A549 (cell line): ENCODE data around the gene RARA.

Experiments
- ESRRA ChIP-seq: fragments of 150-350 bp; IDR thresholded peaks from 2 replicates; pipeline ENCODE4 v1.6.1; 2014; ENCODE audit warnings: mild to moderate bottlenecking, low read length, borderline replicate concordance
- TF ChIP-seq, protein P1 (sequence below): fragments of >200 bp; sonication (Bioruptor Twin); formaldehyde crosslinking; IDR thresholded peaks from 3 replicates; pipeline ENCODE4 v1.5.1; 2016
- TF ChIP-seq, protein P2 (sequence below): IDR thresholded peaks from 2 replicates; pipeline ENCODE4 v1.6.1; 2012
- TF ChIP-seq, protein P3 (sequence below): fragments of 200-600 bp; sonication (generic); IDR thresholded peaks from 2 replicates; pipeline ENCODE4 v1.6.1; 2016; ENCODE audit warnings: antibody characterized with exemption, mild to moderate bottlenecking, moderate library complexity

DNA sequence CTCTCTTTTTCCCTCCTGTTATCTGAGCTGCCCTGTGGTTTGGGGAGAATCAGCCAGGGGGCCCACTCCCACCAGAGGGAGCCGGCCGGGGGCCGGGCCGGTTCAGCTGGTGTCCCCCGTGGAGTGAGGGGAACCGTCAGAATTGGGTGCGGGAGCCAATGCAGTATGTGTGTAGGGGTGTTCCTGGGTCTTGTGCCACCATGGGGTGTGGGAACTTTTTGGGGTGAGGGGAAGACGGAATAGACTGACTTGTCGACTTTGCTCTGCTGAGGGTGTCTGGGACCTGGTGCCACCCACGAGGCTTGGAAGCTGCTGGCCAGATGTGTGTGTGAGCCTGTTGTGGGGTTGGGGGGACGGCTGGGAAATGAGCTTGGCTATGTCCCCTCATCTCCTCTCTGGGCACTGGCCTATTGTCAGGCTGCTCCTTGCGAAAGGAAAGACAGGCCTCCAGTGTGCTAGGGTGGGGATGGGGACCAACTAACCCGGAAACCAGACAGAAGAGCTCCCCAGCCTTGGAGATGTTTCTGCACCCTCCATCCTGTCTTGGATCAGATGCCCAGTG is 9.9 kb downstream of the RARA start:
- TF ChIP-seq, protein P1, sequence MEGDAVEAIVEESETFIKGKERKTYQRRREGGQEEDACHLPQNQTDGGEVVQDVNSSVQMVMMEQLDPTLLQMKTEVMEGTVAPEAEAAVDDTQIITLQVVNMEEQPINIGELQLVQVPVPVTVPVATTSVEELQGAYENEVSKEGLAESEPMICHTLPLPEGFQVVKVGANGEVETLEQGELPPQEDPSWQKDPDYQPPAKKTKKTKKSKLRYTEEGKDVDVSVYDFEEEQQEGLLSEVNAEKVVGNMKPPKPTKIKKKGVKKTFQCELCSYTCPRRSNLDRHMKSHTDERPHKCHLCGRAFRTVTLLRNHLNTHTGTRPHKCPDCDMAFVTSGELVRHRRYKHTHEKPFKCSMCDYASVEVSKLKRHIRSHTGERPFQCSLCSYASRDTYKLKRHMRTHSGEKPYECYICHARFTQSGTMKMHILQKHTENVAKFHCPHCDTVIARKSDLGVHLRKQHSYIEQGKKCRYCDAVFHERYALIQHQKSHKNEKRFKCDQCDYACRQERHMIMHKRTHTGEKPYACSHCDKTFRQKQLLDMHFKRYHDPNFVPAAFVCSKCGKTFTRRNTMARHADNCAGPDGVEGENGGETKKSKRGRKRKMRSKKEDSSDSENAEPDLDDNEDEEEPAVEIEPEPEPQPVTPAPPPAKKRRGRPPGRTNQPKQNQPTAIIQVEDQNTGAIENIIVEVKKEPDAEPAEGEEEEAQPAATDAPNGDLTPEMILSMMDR, result no peak
- TF ChIP-seq, protein P2, sequence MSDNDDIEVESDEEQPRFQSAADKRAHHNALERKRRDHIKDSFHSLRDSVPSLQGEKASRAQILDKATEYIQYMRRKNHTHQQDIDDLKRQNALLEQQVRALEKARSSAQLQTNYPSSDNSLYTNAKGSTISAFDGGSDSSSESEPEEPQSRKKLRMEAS, result no peak
- TF ChIP-seq ESRRA, result no peak
- TF ChIP-seq, protein P3, sequence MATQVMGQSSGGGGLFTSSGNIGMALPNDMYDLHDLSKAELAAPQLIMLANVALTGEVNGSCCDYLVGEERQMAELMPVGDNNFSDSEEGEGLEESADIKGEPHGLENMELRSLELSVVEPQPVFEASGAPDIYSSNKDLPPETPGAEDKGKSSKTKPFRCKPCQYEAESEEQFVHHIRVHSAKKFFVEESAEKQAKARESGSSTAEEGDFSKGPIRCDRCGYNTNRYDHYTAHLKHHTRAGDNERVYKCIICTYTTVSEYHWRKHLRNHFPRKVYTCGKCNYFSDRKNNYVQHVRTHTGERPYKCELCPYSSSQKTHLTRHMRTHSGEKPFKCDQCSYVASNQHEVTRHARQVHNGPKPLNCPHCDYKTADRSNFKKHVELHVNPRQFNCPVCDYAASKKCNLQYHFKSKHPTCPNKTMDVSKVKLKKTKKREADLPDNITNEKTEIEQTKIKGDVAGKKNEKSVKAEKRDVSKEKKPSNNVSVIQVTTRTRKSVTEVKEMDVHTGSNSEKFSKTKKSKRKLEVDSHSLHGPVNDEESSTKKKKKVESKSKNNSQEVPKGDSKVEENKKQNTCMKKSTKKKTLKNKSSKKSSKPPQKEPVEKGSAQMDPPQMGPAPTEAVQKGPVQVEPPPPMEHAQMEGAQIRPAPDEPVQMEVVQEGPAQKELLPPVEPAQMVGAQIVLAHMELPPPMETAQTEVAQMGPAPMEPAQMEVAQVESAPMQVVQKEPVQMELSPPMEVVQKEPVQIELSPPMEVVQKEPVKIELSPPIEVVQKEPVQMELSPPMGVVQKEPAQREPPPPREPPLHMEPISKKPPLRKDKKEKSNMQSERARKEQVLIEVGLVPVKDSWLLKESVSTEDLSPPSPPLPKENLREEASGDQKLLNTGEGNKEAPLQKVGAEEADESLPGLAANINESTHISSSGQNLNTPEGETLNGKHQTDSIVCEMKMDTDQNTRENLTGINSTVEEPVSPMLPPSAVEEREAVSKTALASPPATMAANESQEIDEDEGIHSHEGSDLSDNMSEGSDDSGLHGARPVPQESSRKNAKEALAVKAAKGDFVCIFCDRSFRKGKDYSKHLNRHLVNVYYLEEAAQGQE, result no peak
